GM23248 (cell line): ENCODE data around the gene MPZ. TPM values are rescaled to one million over a fixed set of nuclear protein-coding genes. Genes with fewer than 3 reads are reported as not detected.
"Not testable (repeated sequence)": the region's sequence is repeated elsewhere in the genome, so short reads cannot be mapped to it uniquely, and the experiment has no call there.

Experiments
- DNase-seq: peaks from one replicate; pipeline ENCODE4 v3.0.0-alpha.2; 2015
- H2AFZ ChIP-seq: fragments of 200-600 bp; sonication (generic); 2 replicates; pipeline ENCODE4 v1.6.1; 2016; ENCODE audit warnings: antibody characterized with exemption
- H3F3A ChIP-seq: fragments of 200-600 bp; sonication (generic); 2 replicates; pipeline ENCODE4 v1.6.1; 2016; ENCODE audit warnings: mild to moderate bottlenecking, antibody characterized with exemption, mixed run types; ENCODE audit not compliant: insufficient read depth
- H3K27ac ChIP-seq: fragments of 200-600 bp; sonication (generic); 2 replicates; pipeline ENCODE4 v1.5.1; 2016; ENCODE audit warnings: mild to moderate bottlenecking
- H3K27me3 ChIP-seq: fragments of 200-600 bp; sonication (generic); replicated peaks from 2 replicates; pipeline ENCODE4 v1.6.1; 2016; ENCODE audit warnings: mild to moderate bottlenecking; ENCODE audit not compliant: insufficient read depth
- H3K36me3 ChIP-seq: fragments of 200-600 bp; sonication (generic); 2 replicates; pipeline ENCODE4 v1.6.1; 2016; ENCODE audit warnings: low read depth, mild to moderate bottlenecking
- H3K4me1 ChIP-seq: fragments of 200-600 bp; sonication (generic); 2 replicates; pipeline ENCODE4 v1.6.1; 2016; ENCODE audit warnings: mild to moderate bottlenecking; ENCODE audit not compliant: insufficient read depth
- H3K4me2 ChIP-seq: fragments of 200-600 bp; sonication (generic); one replicate; pipeline ENCODE4 v1.6.1; 2016; ENCODE audit warnings: mild to moderate bottlenecking; ENCODE audit not compliant: unreplicated experiment
- H3K4me3 ChIP-seq: fragments of 200-600 bp; sonication (generic); 2 replicates; pipeline ENCODE4 v1.5.1; 2016; ENCODE audit warnings: mild to moderate bottlenecking
- H3K79me2 ChIP-seq: fragments of 200-600 bp; sonication (generic); 2 replicates; pipeline ENCODE4 v1.6.1; 2016; ENCODE audit warnings: mild to moderate bottlenecking; ENCODE audit not compliant: insufficient read depth
- H3K9ac ChIP-seq: fragments of 200-600 bp; sonication (generic); 2 replicates; pipeline ENCODE4 v1.6.1; 2016; ENCODE audit warnings: mild to moderate bottlenecking
- H3K9me2 ChIP-seq: fragments of 200-600 bp; sonication (generic); 2 replicates; pipeline ENCODE4 v1.6.1; 2016; ENCODE audit warnings: mixed run types, mild to moderate bottlenecking, moderate library complexity; ENCODE audit not compliant: insufficient read depth
- H3K9me3 ChIP-seq: fragments of 200-600 bp; sonication (generic); one replicate; pipeline ENCODE4 v1.6.1; 2017; ENCODE audit warnings: low read depth
- H4K20me1 ChIP-seq: fragments of 200-600 bp; sonication (generic); 2 replicates; pipeline ENCODE4 v1.6.0; 2016; ENCODE audit not compliant: insufficient read depth
- EZH2 ChIP-seq: fragments of 200-600 bp; sonication (generic); IDR thresholded peaks from 2 replicates; pipeline ENCODE4 v1.6.1; 2018; ENCODE audit warnings: antibody characterized with exemption, mild to moderate bottlenecking; ENCODE audit not compliant: insufficient read depth, poor library complexity, severe bottlenecking
- EZH2phosphoT487 ChIP-seq: fragments of 200-600 bp; sonication (generic); IDR thresholded peaks from 2 replicates; pipeline ENCODE4 v1.6.1; 2018; ENCODE audit warnings: antibody characterized with exemption, moderate library complexity, mild to moderate bottlenecking, low read depth; ENCODE audit not compliant: insufficient read depth
- WGBS, 2 experiments: methylation state at CpG; one replicate each; pipeline ENCODE4 v1.1.6; 2015 to 2017; ENCODE audit warnings: low lambda C conversion rate in 2 of 2, low coverage in 1 of 2; ENCODE audit errors: missing lambda C conversion rate in 2 of 2; 5-methylcytosine and 5-hydroxymethylcytosine counted together
- in situ Hi-C: fragments of 300-500 bp; cut with MboI; formaldehyde crosslinking; loops from 2 replicates; pipeline ENCODE4 v1.15.0; 2020
- polyA plus RNA-seq: library from polyadenylated mRNA; unstranded; fragments of >200 nt; fragmentation: Nextera tagmentation; extraction: Ambion mirVana; gene quantifications from 2 replicates; pipeline ENCODE4 v1.2.1, GENCODE V29; 2016
- total RNA-seq: library from RNA; depleted of rRNA; stranded (reverse); fragments of >200 nt; shearing (Covaris generic); gene quantifications from 2 replicates; pipeline ENCODE4 v1.2.3, GENCODE V29; 2014

The MPZ gene
- total and polyA plus RNA-seq, 2 experiments from 2014 or later, result 0.11 TPM; not detected in 1

- H3K4me1 ChIP-seq, result 0 out of 2 replicates have a peak, but pooled peaks cover 4% of the 10 kb centered on the region
- 85 to 100% methylated on average over 1 of the region's 1 CpG for WGBS, 2 experiments
These were observed 50.0 kb downstream of the MPZ start for GRCh38 chr1:161259765-161260164.

GRCh38 chr1:161259345-161259702 is 50.4 kb downstream of the MPZ start:
- Histone ChIP-seq H3K4me2 (no peak overlapping the region), H3K4me3 (no peak overlapping the region)

More at GRCh38 chr1:161259765-161260164, 50.0 kb downstream of the MPZ start:
- no peak for TF ChIP-seq EZH2phosphoT487
- no peak for TF ChIP-seq EZH2
- H3K9me3 ChIP-seq, result no peaks in the 10 kb centered on the region
- DNase-seq, result no peak
- H3K9me2 ChIP-seq, result no peaks in the 10 kb centered on the region
- no peak overlapping the region for H3K4me3 ChIP-seq
- no peaks in the 10 kb centered on the region for H3K36me3 ChIP-seq
- no peak overlapping the region for H3K9ac ChIP-seq
- H3K27me3 ChIP-seq, result peaks cover 41% of the 10 kb centered on the region
- no peaks in the 10 kb centered on the region for H3K79me2 ChIP-seq
- no peaks in the 10 kb centered on the region for H4K20me1 ChIP-seq
- no peak overlapping the region for H3K4me2 ChIP-seq
- H2AFZ ChIP-seq, result no peak overlapping the region
- H3K27ac ChIP-seq, result no peak overlapping the region
- H3F3A ChIP-seq, result no peaks in the 10 kb centered on the region
- in situ Hi-C loops, result no loop called here

DNA sequence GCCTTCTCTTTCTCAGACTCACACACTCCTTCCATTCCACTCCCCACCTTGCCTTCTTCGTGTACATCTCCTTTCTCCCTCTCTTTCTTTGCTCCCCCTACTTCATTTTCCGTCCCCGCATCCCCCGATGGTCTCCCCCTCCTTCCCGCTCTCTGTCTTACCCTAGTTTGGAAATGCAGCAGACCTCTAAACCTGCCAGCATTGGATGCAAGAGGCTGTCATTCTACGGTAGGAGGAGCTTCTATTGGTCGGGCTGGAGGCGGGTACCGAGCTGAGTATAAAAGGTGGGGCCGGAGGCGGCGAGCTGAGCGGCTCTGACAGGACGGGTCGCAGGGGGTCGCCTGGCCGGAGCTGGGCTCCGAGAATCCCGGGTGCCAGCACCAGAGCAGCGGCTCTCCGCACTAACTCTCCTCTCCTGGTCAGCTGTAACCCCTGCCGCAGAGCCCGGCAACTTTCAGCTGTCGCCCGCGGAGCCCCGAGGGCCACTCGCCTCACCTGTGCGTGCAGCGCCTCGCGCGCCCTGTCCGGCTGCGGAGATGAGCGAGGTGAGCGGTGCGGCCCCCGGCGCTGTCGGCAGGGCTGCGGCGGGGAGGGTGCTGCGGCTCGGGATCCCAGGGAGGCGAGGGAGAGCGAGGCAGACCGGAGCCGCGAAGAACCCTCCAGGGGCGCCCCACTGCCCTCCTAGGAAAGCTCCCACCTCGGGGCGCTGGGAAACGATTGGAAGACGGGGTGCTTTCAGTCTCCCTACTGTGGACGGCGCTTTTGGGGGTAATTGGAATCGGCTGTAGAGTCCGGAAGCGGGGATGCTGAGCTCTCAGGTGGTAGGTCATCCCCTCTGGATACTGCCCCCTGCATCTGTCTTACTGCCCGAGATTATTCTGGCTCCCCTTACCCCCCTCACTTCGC is 51.1 kb downstream of the MPZ start, which contains the start of gene PCP4L1:
TSS of gene PCP4L1 (plus strand) at position 307 of the 906 bp plus-strand sequence. CDS start at position 537, 230 bp downstream.
- peak within 1 kb of the TSS; percentile 81 for H2AFZ ChIP-seq
- peaks cover 41% of the 10 kb centered on the region for H3K27me3 ChIP-seq
- H3K9me3 ChIP-seq, result no peaks in the 10 kb centered on the region
- no peak for TF ChIP-seq EZH2phosphoT487
- no peak for TF ChIP-seq EZH2
- H3F3A ChIP-seq, result no peaks in the 10 kb centered on the region
- H3K27ac ChIP-seq, result no peak within 1 kb of the TSS
- WGBS, 2 experiments, result 2 to 3% methylated on average over 50 to 62 of the region's 62 CpGs
- H3K9ac ChIP-seq, result no peak within 1 kb of the TSS
- H4K20me1 ChIP-seq, result no peaks in the 10 kb centered on the region
- no peaks in the 10 kb centered on the region for H3K36me3 ChIP-seq
- H3K9me2 ChIP-seq, result no peaks in the 10 kb centered on the region
- H3K4me3 ChIP-seq, result peak within 1 kb of the TSS; percentile 72
- in situ Hi-C loops, result no loop called here
- peak within 1 kb of the TSS; percentile 88 for H3K4me2 ChIP-seq
- H3K79me2 ChIP-seq, result no peaks in the 10 kb centered on the region
- peak; percentile 58 for DNase-seq
- 0 out of 2 replicates have a peak, but pooled peaks cover 4% of the 10 kb centered on the region for H3K4me1 ChIP-seq

More at GRCh38 chr1:161259345-161259702, 50.4 kb downstream of the MPZ start:
- H3K4me1 ChIP-seq, result 0 out of 2 replicates have a peak, but pooled peaks cover 4% of the 10 kb centered on the region
- WGBS, 2 experiments, result 22 to 25% methylated on average over 6 of the region's 6 CpGs
- TF ChIP-seq EZH2, result no peak
- TF ChIP-seq EZH2phosphoT487, result no peak
- no peak overlapping the region for H3K27ac ChIP-seq
- H3K36me3 ChIP-seq, result no peaks in the 10 kb centered on the region
- no peak for DNase-seq
- in situ Hi-C loops, result no loop called here
- no peaks in the 10 kb centered on the region for H3K9me3 ChIP-seq
- H3K9me2 ChIP-seq, result no peaks in the 10 kb centered on the region
- peaks cover 41% of the 10 kb centered on the region for H3K27me3 ChIP-seq
- H4K20me1 ChIP-seq, result no peaks in the 10 kb centered on the region
- H3K79me2 ChIP-seq, result no peaks in the 10 kb centered on the region
- H2AFZ ChIP-seq, result no peak overlapping the region
- no peaks in the 10 kb centered on the region for H3F3A ChIP-seq
- no peak overlapping the region for H3K9ac ChIP-seq

- H3K9me2 ChIP-seq, H3K4me1 ChIP-seq, H3K79me2 ChIP-seq, H3K4me2 ChIP-seq, H2AFZ ChIP-seq, H3K4me3 ChIP-seq, H3K36me3 ChIP-seq, H3F3A ChIP-seq, H4K20me1 ChIP-seq, H3K9me3 ChIP-seq, H3K27ac ChIP-seq, in situ Hi-C loops, H3K9ac ChIP-seq: not testable (repeated sequence)
- peak; percentile 4 for DNase-seq
- peaks cover 41% of the 10 kb centered on the region for H3K27me3 ChIP-seq
- WGBS, 2 experiments, result 69 to 78% methylated on average over 5 of the region's 5 CpGs
These were observed 52.7 kb downstream of the MPZ start for GRCh38 chr1:161257109-161257508.

GRCh38 chr1:161255955-161256520 is 53.7 kb downstream of the MPZ start:
- H3K4me2 ChIP-seq, result not testable (repeated sequence)

DNA sequence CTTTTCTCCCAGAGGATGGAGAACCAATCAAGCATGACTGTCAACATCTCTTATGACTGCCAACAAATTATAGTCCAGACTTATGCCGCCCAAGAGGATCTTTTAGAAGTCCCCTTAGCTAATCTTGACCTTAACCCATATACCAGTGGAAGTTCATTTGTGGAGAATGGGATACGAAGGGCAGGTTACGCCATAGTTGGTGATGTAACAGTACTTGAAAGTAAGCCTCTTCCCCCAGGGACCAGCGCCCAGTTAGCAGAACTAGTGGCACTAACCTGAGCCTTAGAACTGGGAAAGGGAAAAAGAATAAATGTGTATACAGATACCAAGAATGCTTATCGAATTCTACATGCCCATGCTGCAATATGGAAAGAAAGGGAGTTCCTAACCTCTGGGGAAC is 54.5 kb downstream of the MPZ start:
- H3K9ac ChIP-seq, H3K36me3 ChIP-seq, in situ Hi-C loops, DNase-seq, H3F3A ChIP-seq, H3K4me3 ChIP-seq, H3K4me2 ChIP-seq, H2AFZ ChIP-seq, H3K9me2 ChIP-seq, H3K9me3 ChIP-seq, H4K20me1 ChIP-seq, H3K4me1 ChIP-seq, H3K79me2 ChIP-seq, H3K27ac ChIP-seq: not testable (repeated sequence)
- H3K27me3 ChIP-seq, result peaks cover 27% of the 10 kb centered on the region
- WGBS, 2 experiments, result 32 to 35% methylated on average over 5 of the region's 5 CpGs

More at GRCh38 chr1:161255955-161256520, 53.7 kb downstream of the MPZ start:
- DNase-seq, H3K27ac ChIP-seq, H3F3A ChIP-seq, H4K20me1 ChIP-seq, H3K9me3 ChIP-seq, H2AFZ ChIP-seq, H3K9me2 ChIP-seq, H3K4me1 ChIP-seq, H3K36me3 ChIP-seq, in situ Hi-C loops, H3K4me3 ChIP-seq, H3K79me2 ChIP-seq, H3K9ac ChIP-seq: not testable (repeated sequence)
- WGBS, 2 experiments, result 69 to 81% methylated on average over 4 of the region's 4 CpGs
- H3K27me3 ChIP-seq, result peaks cover 34% of the 10 kb centered on the region
